Measurements from ENCODE around the gene CHAC2. TPM values are rescaled to one million over a fixed set of nuclear protein-coding genes. Genes with fewer than 3 reads are reported as not detected.

CHAC2 gene
- total and polyA plus RNA-seq, 2 of the 13 experiments (the other 11 are each of a cell fraction or from before 2014, with no cell fraction given) = 1.7 to 10.7 TPM

DNA sequence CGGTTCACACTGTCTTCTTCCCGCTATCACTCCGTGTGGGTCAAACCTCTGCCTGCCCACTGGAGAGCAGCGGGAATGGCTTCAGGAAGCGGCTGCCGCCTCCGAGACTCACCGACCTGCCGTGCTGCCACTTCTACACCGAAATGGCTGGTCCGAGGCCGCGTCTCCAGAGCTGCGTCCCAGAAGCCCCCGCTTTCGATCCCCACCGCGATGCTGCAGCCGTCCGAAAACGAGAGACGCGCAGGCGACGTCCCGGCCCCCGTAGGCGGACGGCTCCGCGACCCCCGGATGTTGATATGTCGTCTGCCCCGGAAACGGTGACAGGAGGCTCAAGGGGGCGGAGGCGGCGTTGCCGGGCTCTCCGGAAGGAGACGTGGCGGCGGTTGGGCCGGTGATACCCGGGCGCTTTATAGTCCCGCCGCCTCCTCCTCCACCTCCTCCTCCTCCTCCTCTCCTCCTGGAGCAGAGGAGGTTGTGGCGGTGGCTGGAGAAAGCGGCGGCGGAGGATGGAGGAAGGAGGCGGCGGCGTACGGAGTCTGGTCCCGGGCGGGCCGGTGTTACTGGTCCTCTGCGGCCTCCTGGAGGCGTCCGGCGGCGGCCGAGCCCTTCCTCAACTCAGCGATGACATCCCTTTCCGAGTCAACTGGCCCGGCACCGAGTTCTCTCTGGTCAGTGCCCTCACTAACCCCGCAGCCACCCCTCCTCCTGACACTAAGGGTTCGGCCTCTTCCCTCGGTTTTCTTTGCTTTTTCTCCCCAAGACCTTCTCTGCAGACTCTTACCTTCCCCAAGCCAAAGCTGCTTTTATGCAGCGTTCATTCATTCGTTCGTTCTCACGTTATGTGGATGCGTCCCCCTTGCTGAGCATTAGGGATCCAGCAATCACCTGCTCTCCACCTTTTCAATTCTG is 19.4 kb downstream of the CHAC2 start, which contains the start of the genes ASB3 and ERLEC1 (continued):
- TF ChIP-seq FOXK2 (IDR thresholded peaks at IDR 0.05) (peak; percentile 98), ZNF331 (CRISPR knock-in tag; IDR thresholded peaks at IDR 0.05) (peak; percentile 93), ZNF674 (CRISPR knock-in tag; IDR thresholded peaks at IDR 0.05; ENCODE audit: low read depth) (peak; percentile 98), ZNF501 (CRISPR knock-in tag; IDR thresholded peaks at IDR 0.05) (peak; percentile 99), ASH2L (IDR thresholded peaks at IDR 0.05; ENCODE audit: insufficient read length, low read depth, low read length) (peak; percentile 98), JUND (CRISPR knock-in tag; IDR thresholded peaks at IDR 0.05) (peak; percentile 61), ZFP1 (CRISPR knock-in tag; IDR thresholded peaks at IDR 0.05) (peak; percentile 96), SP140L (CRISPR knock-in tag; IDR thresholded peaks at IDR 0.05; ENCODE audit: borderline replicate concordance) (no peak), SALL1 (CRISPR knock-in tag; IDR thresholded peaks at IDR 0.05) (peak; percentile 97), NR2C2 (CRISPR knock-in tag; IDR thresholded peaks at IDR 0.05; ENCODE audit: borderline replicate concordance) (peak; percentile 100), KDM5A (IDR thresholded peaks at IDR 0.05; ENCODE audit: borderline replicate concordance, low read length) (peak; percentile 63; the same call in 1 of the 2 replicates)
- TF ChIP-seq, protein P1, sequence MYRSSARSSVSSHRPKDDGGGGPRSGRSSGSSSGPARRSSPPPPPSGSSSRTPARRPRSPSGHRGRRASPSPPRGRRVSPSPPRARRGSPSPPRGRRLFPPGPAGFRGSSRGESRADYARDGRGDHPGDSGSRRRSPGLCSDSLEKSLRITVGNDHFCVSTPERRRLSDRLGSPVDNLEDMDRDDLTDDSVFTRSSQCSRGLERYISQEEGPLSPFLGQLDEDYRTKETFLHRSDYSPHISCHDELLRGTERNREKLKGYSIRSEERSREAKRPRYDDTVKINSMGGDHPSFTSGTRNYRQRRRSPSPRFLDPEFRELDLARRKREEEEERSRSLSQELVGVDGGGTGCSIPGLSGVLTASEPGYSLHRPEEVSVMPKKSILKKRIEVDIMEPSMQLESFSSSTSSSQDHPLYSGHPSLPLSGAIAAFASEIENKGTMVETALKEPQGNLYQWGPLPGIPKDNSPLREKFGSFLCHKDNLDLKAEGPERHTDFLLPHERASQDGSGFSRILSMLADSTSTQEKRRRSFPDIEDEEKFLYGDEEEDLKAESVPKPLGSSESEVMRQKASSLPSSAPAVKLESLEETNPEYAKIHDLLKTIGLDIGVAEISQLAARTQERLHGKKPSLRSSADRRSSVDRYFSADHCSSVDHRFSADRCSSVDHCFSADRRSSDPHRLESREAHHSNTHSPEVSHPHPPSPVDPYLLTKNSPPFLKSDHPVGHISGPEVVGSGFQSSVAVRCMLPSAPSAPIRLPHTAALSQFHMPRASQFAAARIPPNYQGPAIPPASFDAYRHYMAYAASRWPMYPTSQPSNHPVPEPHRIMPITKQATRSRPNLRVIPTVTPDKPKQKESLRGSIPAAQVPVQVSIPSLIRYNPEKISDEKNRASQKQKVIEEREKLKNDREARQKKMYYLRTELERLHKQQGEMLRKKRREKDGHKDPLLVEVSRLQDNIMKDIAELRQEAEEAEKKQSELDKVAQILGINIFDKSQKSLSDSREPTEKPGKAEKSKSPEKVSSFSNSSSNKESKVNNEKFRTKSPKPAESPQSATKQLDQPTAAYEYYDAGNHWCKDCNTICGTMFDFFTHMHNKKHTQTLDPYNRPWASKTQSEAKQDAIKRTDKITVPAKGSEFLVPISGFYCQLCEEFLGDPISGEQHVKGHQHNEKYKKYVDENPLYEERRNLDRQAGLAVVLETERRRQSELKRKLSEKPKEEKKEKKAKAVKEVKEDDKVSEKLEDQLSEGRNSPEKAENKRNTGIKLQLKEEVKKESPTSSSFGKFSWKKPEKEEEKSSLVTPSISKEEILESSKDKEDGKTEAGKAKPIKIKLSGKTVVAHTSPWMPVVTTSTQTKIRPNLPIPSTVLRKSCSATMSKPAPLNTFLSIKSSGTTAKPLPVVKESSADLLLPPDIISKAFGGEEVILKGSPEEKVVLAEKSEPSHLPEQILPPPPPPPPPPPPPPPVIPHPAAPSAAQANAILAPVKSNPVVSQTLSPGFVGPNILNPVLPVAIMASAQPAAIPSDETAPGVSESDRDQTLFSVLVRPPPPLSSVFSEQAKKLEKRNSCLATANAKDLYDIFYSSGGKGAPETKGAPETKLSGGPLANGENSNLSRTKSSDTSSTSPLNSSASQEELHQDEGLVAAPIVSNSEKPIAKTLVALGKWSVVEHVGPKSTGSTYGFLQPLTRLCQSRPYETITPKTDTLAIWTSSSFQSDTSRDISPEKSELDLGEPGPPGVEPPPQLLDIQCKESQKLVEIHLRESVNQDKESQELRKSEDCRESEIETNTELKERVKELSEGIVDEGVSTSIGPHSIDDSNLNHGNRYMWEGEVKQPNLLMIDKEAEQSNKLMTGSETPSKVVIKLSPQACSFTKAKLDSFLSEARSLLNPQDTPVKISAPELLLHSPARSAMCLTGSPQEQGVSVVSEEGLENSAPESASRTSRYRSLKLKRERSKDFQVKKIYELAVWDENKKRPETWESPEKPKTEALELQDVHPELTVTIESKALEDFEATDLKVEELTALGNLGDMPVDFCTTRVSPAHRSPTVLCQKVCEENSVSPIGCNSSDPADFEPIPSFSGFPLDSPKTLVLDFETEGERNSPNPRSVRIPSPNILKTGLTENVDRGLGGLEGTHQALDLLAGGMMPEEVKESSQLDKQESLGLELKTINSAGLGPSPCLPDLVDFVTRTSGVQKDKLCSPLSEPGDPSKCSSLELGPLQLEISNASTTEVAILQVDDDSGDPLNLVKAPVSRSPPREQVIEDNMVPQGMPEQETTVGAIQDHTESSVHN (CRISPR knock-in tag; IDR thresholded peaks at IDR 0.05) = 0 out of 2 replicates have a peak, but pooled peaks have one; percentile 18
- TF ChIP-seq, protein P2, sequence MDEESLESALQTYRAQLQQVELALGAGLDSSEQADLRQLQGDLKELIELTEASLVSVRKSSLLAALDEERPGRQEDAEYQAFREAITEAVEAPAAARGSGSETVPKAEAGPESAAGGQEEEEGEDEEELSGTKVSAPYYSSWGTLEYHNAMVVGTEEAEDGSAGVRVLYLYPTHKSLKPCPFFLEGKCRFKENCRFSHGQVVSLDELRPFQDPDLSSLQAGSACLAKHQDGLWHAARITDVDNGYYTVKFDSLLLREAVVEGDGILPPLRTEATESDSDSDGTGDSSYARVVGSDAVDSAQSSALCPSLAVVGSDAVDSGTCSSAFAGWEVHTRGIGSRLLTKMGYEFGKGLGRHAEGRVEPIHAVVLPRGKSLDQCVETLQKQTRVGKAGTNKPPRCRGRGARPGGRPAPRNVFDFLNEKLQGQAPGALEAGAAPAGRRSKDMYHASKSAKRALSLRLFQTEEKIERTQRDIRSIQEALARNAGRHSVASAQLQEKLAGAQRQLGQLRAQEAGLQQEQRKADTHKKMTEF (CRISPR knock-in tag; IDR thresholded peaks at IDR 0.05) = peak; percentile 99
